GM12878 (cell line): ENCODE measurements around the gene LILRB2. TPM values are rescaled to one million over a fixed set of nuclear protein-coding genes. Genes with fewer than 3 reads are reported as not detected.

Experiments used
- ATAC-seq: fragments of 200-7000 bp; cut with Tn5 transposase; 3 replicates; pipeline ENCODE4 v1.9.1; 2020; ENCODE audit warnings: mild to moderate bottlenecking, moderate library complexity
- BruUV-seq: library from RNA; stranded (reverse); fragments of 400-500 nt; replicated peaks from 2 replicates; lab custom pipeline; 2021; lab: Mats Ljungman, UMichigan
- CTCF ChIA-PET: fragments of 300-600 bp; sonication (Branson Sonifier 250); formaldehyde crosslinking; extraction: SDS; loops from one replicate; lab custom pipeline; 2021; ENCODE audit warnings: inconsistent platforms; lab: Yijun Ruan, JAX
- POLR2A ChIA-PET: fragments of 350-600 bp; formaldehyde crosslinking; extraction: SDS; loops from one replicate; lab custom pipeline; 2021; ENCODE audit warnings: inconsistent platforms; lab: Charles Lee
- RAD21 ChIA-PET: fragments of 300-600 bp; sonication (Branson Sonifier 250); formaldehyde crosslinking; loops from one replicate; lab custom pipeline; 2023; ENCODE audit warnings: antibody characterized with exemption; ENCODE audit not compliant: unreplicated experiment; lab: Charles Lee
- SMC1A ChIA-PET: fragments of 300-600 bp; sonication (Branson Sonifier 250); formaldehyde crosslinking; loops from one replicate; lab custom pipeline; 2023; ENCODE audit not compliant: unreplicated experiment, uncharacterized antibody; lab: Charles Lee
- DNase-seq: peaks from one replicate; pipeline ENCODE4 v3.0.0-alpha.2; 2011; ENCODE audit warnings: low read depth, low spot score
- FAIRE-seq: peaks from 3 replicates; lab custom pipeline; 2011; peaks lifted over from hg19 to GRCh38; lab: Jason Lieb, UNC
- H2AFZ ChIP-seq: 2 replicates; pipeline ENCODE4 v1.6.0; 2011; ENCODE audit warnings: low read depth, low read length, control low read depth; ENCODE audit not compliant: control insufficient read depth
- H3K27ac ChIP-seq: 2 replicates; pipeline ENCODE4 v1.5.1; 2011; ENCODE audit warnings: control low read depth; ENCODE audit not compliant: control insufficient read depth, insufficient read depth
- H3K27me3 ChIP-seq, 2 experiments: replicated peaks in 1 of 2; 2 replicates each; pipeline versions ENCODE4 v1.6.0 to v1.6.1; 2011; ENCODE audit warnings: low read length in 1 of 2; ENCODE audit not compliant: control insufficient read depth in 2 of 2, insufficient read depth in 2 of 2
- H3K36me3 ChIP-seq, 2 experiments: 2 replicates each; pipeline ENCODE4 v1.5.1; 2011; ENCODE audit warnings: low read length in 1 of 2; ENCODE audit not compliant: control insufficient read depth in 2 of 2, insufficient read depth in 2 of 2
- H3K4me1 ChIP-seq: 2 replicates; pipeline ENCODE4 v1.6.1; 2011; ENCODE audit warnings: mild to moderate bottlenecking, low read length, moderate library complexity, mixed read lengths; ENCODE audit not compliant: control insufficient read depth, insufficient read depth
- H3K4me2 ChIP-seq: 2 replicates; pipeline ENCODE4 v1.6.0; 2011; ENCODE audit warnings: control low read depth; ENCODE audit not compliant: control insufficient read depth, insufficient read depth
- H3K4me3 ChIP-seq: fragments of 200-600 bp; sonication (generic); 2 replicates; pipeline ENCODE4 v1.5.1; 2016
- H3K79me2 ChIP-seq: 2 replicates; pipeline ENCODE4 v1.6.0; 2011; ENCODE audit warnings: low read length; ENCODE audit not compliant: control insufficient read depth, insufficient read depth
- H3K9ac ChIP-seq: 2 replicates; pipeline ENCODE4 v1.8.0; 2011; ENCODE audit warnings: low read length, control low read depth, mixed read lengths; ENCODE audit not compliant: control insufficient read depth, insufficient read depth
- H3K9me3 ChIP-seq: replicated peaks from 3 replicates; pipeline ENCODE4 v1.5.1; 2011; ENCODE audit warnings: mild to moderate bottlenecking, low read length; ENCODE audit not compliant: control insufficient read depth, insufficient read depth
- H4K20me1 ChIP-seq: 2 replicates; pipeline ENCODE4 v1.6.0; 2011; ENCODE audit not compliant: control insufficient read depth, insufficient read depth
- CBX5 ChIP-seq: sonication (generic); IDR thresholded peaks from 2 replicates; pipeline ENCODE4 v1.6.1; 2016; ENCODE audit warnings: low read depth, moderate library complexity, mild to moderate bottlenecking, inconsistent platforms
- KLF5 ChIP-seq: fragments of 450-650 bp; IDR thresholded peaks from 2 replicates; pipeline ENCODE4 v1.6.1; 2014; ENCODE audit warnings: mild to moderate bottlenecking; ENCODE audit not compliant: partially characterized antibody
- NKRF ChIP-seq: fragments of 450-650 bp; conservative IDR thresholded peaks from 2 replicates; pipeline ENCODE4 v1.6.1; 2017; ENCODE audit warnings: mild to moderate bottlenecking, moderate library complexity
- RB1 ChIP-seq: fragments of 450-650 bp; formaldehyde crosslinking; IDR thresholded peaks from 2 replicates; pipeline ENCODE4 v1.6.1; 2017; ENCODE audit warnings: mild to moderate bottlenecking, borderline replicate concordance
- RCOR1 ChIP-seq: conservative IDR thresholded peaks from 2 replicates; pipeline ENCODE4 v1.6.1; 2012; ENCODE audit warnings: low read depth, low read length, improper control_type of control experiment
- WGBS: methylation state at CpG from one replicate; pipeline ENCODE4 v1.1.6; 2016; ENCODE audit warnings: low lambda C conversion rate; ENCODE audit not compliant: insufficient replicate concordance, insufficient coverage; ENCODE audit errors: missing lambda C conversion rate; 5-methylcytosine and 5-hydroxymethylcytosine counted together
- in situ Hi-C: fragments of 300-500 bp; cut with MboI; formaldehyde crosslinking; loops from 9 replicates; pipeline ENCODE4 v1.14.3; 2018; ENCODE audit warnings: mixed read lengths
- intact Hi-C: fragments of 100-400 bp; cut with micrococcal nuclease; formaldehyde crosslinking; loops from one replicate; pipeline ENCODE4 v1.14.2; 2022; ENCODE audit not compliant: unreplicated experiment
- polyA plus RNA-seq, 11 experiments: library from polyadenylated mRNA; depleted of rRNA in 4 of 11; unstranded in 6 of 11; stranded (reverse) in 5 of 11; fragments of >200 nt; fragmentation: Nextera tagmentation in 4 of 11; fragmentation: Illumina TruSeq in 1 of 11; extraction: Ambion mirVana in 4 of 11; extraction: Trizol in 1 of 11; gene quantifications; 1 replicate in 1 of 11; 2 replicates in 10 of 11; pipeline versions ENCODE4 v1.2.1 to v1.2.3, GENCODE V29; 2011 to 2016; ENCODE audit warnings: inconsistent platforms in 2 of 11, missing spikeins in 2 of 11, low read depth in 1 of 11
- total RNA-seq, 4 experiments: library from RNA; depleted of rRNA in 3 of 4; stranded (reverse); fragments of >200 nt in 3 of 4; fragmentation: Illumina TruSeq in 1 of 4; extraction: Trizol in 1 of 4; gene quantifications; 2 replicates each; pipeline versions ENCODE4 v1.2.1 to v1.2.3, GENCODE V29; 2013 to 2021
- TF ChIP-seq, protein P1 (sequence below): IDR thresholded peaks from 2 replicates; pipeline ENCODE4 v1.6.1; 2011; ENCODE audit warnings: borderline replicate concordance, low read depth, mild to moderate bottlenecking, moderate library complexity, low read length; ENCODE audit not compliant: insufficient read depth, poor library complexity, severe bottlenecking
- TF ChIP-seq, protein P2 (sequence below): IDR thresholded peaks from 2 replicates; pipeline ENCODE4 v1.6.1; 2012; ENCODE audit warnings: low read depth, low read length, improper control_type of control experiment

LILRB2 gene
- total and polyA plus RNA-seq, 10 of the 15 experiments (the other 5 are each of a cell fraction or from before 2014, with no cell fraction given) = 0.08 to 0.18 (median 0.15) TPM; not detected in 4

DNA sequence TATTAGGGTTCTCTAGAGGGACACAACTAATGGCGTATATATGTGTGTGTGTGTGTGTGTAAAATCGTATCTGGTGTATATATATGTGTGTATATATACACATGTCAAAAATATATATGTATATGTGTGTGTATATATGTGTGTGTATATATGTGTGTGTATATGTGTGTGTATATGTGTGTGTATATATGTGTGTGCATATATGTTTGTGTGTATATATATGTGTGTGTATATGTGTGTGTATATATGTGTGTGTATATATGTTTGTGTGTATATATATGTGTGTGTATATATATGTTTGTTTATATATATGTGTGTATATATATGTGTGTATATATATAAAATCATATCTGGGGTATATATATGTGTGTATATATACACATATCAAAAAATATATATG is 18.4 kb downstream of the LILRB2 start:
- WGBS = 16% methylated on average over 2 of the region's 2 CpGs
- in situ Hi-C loops = no loop called here
- FAIRE-seq = no peak

More for the DNA sequence above, 18.4 kb downstream of the LILRB2 start:
- POLR2A ChIA-PET = no interaction called here
- SMC1A ChIA-PET = no interaction called here
- H3K9ac ChIP-seq = no peak overlapping the region
- no peaks in the 10 kb centered on the region for H3K79me2 ChIP-seq
- H3K27ac ChIP-seq = no peak overlapping the region
- no peaks in the 10 kb centered on the region for H3K4me1 ChIP-seq
- RAD21 ChIA-PET = no interaction called here
- H2AFZ ChIP-seq = no peak overlapping the region
- no peak overlapping the region for H3K4me2 ChIP-seq
- intact Hi-C loops = no loop called here
- no peak for DNase-seq
- H3K4me3 ChIP-seq = no peak overlapping the region
- ATAC-seq = no peak
- TF ChIP-seq RCOR1 (no peak), CBX5 (no peak), KLF5 (no peak), NKRF (no peak), RB1 (no peak)
- TF ChIP-seq, protein P1, sequence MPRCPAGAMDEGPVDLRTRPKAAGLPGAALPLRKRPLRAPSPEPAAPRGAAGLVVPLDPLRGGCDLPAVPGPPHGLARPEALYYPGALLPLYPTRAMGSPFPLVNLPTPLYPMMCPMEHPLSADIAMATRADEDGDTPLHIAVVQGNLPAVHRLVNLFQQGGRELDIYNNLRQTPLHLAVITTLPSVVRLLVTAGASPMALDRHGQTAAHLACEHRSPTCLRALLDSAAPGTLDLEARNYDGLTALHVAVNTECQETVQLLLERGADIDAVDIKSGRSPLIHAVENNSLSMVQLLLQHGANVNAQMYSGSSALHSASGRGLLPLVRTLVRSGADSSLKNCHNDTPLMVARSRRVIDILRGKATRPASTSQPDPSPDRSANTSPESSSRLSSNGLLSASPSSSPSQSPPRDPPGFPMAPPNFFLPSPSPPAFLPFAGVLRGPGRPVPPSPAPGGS = no peak
- TF ChIP-seq, protein P2, sequence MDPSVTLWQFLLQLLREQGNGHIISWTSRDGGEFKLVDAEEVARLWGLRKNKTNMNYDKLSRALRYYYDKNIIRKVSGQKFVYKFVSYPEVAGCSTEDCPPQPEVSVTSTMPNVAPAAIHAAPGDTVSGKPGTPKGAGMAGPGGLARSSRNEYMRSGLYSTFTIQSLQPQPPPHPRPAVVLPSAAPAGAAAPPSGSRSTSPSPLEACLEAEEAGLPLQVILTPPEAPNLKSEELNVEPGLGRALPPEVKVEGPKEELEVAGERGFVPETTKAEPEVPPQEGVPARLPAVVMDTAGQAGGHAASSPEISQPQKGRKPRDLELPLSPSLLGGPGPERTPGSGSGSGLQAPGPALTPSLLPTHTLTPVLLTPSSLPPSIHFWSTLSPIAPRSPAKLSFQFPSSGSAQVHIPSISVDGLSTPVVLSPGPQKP = no peak
- H3K27me3 ChIP-seq = no peaks in the 10 kb centered on the region
- CTCF ChIA-PET = no interaction called here
- BruUV-seq = no TSS peak
- H3K9me3 ChIP-seq = no peaks in the 10 kb centered on the region
- H4K20me1 ChIP-seq = no peaks in the 10 kb centered on the region
- no peaks in the 10 kb centered on the region for H3K36me3 ChIP-seq
